T follicular helper cell (primary cell): Measurements from ENCODE around the gene NGEF.
A peak's percentile ranks its signal among the peaks of the same experiment; 100 is the strongest.

Experiments used
- DNase-seq: peaks from one replicate; pipeline ENCODE4 v3.0.0-alpha.2; 2020; ENCODE audit warnings: low read depth

Gene NGEF

DNA sequence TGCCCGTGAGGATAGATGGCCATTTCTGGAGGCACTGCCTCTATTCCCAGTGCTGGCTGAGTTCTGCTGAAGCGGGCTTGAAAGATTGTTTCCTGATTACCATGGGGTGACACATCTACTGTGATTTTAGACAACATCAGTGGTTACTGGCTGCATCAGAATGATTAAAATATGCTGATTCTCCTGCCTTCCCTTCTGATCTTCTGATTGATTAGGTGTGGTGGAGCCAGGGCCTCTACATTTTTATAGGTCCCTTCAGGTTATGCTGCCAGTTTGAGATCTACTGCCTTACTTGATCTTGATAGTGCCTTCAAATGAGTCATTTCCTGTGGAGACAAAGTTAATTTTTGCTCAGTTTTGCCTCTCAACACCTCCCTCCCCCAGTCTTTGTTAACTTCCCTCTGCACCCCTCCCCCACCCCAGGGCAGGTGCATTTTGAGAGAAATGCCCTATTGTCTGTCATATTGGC, 174.6 kb downstream of the NGEF start:
- peak; percentile 48 for DNase-seq

GRCh38 chr2:232836934-232837333, 176.1 kb downstream of the NGEF start:
- no peak for DNase-seq

DNA sequence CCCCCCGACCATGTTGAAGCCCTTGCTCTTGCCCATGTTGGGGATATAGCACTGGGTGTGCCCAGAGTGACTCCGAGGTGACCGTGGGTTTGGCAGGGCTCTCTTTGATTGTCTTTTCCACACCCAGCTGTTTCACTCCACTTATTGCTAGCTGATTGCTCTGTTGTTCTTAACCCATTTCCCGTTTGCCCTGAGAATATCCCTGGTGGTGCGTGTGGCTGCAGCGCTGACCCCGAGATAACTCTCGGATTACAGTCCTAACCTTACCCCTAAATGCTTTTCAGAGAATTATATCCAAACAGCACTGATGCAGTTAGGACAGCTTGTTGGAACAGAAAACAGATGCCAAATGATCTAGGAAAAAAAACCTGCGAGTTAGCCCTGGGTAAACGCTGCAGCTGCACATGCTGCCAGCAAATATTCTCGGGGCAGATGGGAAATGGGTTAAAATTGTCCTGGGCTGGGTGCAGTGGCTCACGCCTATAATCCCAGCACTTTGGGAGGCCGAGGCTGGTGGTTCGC, 177.3 kb downstream of the NGEF start:
- no peak for DNase-seq

DNA sequence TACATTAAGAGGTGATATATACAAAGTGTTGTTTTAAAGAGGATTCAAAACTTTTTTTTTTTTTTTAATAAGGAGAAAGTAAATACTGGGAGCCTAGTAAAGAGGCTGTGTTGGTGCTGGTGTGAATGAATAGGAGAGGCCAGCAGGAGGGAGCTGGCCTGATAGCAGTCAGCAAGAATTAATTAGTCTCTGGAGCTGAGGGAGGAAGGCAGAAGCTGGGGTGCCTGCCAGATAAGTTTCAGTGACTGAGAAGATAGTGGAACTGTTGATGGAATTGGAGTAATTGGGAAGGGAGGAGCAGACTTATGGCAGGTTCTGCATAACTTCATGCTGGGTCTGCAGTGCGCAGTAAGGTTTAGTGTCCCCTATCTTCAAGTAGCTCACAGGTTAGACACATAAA, 179.2 kb downstream of the NGEF start:
- DNase-seq: no peak

DNA sequence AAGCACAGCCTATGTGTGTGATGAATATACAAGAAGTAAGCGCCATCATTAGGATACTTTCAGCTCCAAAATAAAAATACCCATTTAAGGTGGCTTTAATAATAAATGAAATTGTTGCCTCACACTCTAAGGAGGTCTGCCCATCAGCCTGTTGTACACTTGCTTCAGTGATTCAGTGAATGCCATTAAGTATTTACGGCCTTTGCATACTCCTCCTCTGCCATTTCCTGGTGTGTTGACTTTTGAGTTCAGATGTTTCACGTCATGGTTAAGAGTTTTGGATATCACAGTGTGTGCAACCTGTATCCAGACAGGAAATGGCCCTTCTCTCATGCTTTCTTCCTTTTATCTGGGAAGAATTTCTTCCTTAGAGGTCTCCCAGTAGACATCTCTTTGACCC, 181.6 kb downstream of the NGEF start:
- DNase-seq: no peak

GRCh38 chr2:232829988-232830387, 183.1 kb downstream of the NGEF start:
- no peak for DNase-seq
